K562 (cell line): ENCODE data around the gene TMPRSS7. TPM values are rescaled to one million over a fixed set of nuclear protein-coding genes. Genes with fewer than 3 reads are reported as not detected.

ENCODE experiments used
- ATAC-seq: fragments of 200-7000 bp; cut with Tn5 transposase; 3 replicates; pipeline ENCODE4 v1.9.1; 2020; ENCODE audit warnings: moderate library complexity
- BruUV-seq: library from RNA; stranded (reverse); fragments of 400-500 nt; replicated peaks from 2 replicates; lab custom pipeline; 2021; lab: Mats Ljungman, UMichigan
- CTCF ChIA-PET: fragments of 300-600 bp; formaldehyde crosslinking; extraction: SDS; loops from one replicate; lab custom pipeline; 2021; ENCODE audit warnings: low intra/inter-chr PET ratio; lab: Yijun Ruan, JAX
- POLR2A ChIA-PET: fragments of 300-600, 350-650 bp; sonication (Branson Sonifier 250); formaldehyde crosslinking; extraction: SDS; loops from one replicate; lab custom pipeline; 2021; ENCODE audit warnings: antibody characterized with exemption, inconsistent platforms; lab: Yijun Ruan, JAX
- DNase-seq, 4 experiments: peaks; one replicate each; pipeline versions ENCODE4 v3.0.0 to v3.0.0-alpha.2; 2011 to 2018; ENCODE audit warnings: low spot score in 3 of 4, mixed read lengths in 3 of 4; ENCODE audit errors: extremely low read depth in 1 of 4
- FAIRE-seq: peaks from 2 replicates; lab custom pipeline; 2011; peaks lifted over from hg19 to GRCh38; lab: Jason Lieb, UNC
- H2AFZ ChIP-seq: 2 replicates; pipeline ENCODE4 v1.6.0; 2011; ENCODE audit warnings: low read depth, low read length, control low read depth, inconsistent platforms
- H3K27ac ChIP-seq: fragments of 200-600 bp; 3 replicates; pipeline ENCODE4 v1.8.0; 2011; ENCODE audit warnings: low read depth, mild to moderate bottlenecking, control low read depth, inconsistent platforms, low read length, moderate library complexity, mixed read lengths; ENCODE audit errors: extremely low read depth
- H3K27me3 ChIP-seq, 2 experiments: fragments of 300-600 bp in 1 of 2; 2 replicates in 1 of 2; 3 replicates in 1 of 2; pipeline versions ENCODE4 v1.6.0 to v1.8.0; 2011; ENCODE audit warnings: inconsistent platforms in 2 of 2, low read length in 2 of 2, mild to moderate bottlenecking in 1 of 2, mixed read lengths in 1 of 2, moderate library complexity in 1 of 2; ENCODE audit not compliant: control insufficient read depth in 2 of 2, insufficient read depth in 2 of 2
- H3K36me3 ChIP-seq: fragments of 300-600 bp; 3 replicates; pipeline ENCODE4 v1.8.0; 2011; ENCODE audit warnings: mild to moderate bottlenecking, low read length, inconsistent platforms; ENCODE audit not compliant: control insufficient read depth, insufficient read depth
- H3K4me1 ChIP-seq, 2 experiments: fragments of 200-600 bp in 1 of 2; replicated peaks in 1 of 2; 2 replicates in 1 of 2; 3 replicates in 1 of 2; pipeline versions ENCODE4 v1.5.1 to v1.8.0; 2011; ENCODE audit warnings: inconsistent platforms in 2 of 2, low read length in 2 of 2, mild to moderate bottlenecking in 1 of 2, mixed read lengths in 1 of 2, moderate library complexity in 1 of 2; ENCODE audit not compliant: control insufficient read depth in 2 of 2, insufficient read depth in 2 of 2
- H3K4me2 ChIP-seq: 2 replicates; pipeline ENCODE4 v1.6.1; 2011; ENCODE audit warnings: low read length, control low read depth, inconsistent platforms, mixed read lengths; ENCODE audit not compliant: insufficient read depth
- H3K4me3 ChIP-seq: fragments of 200-600 bp; sonication (generic), shearing (Covaris generic); 2 replicates; pipeline ENCODE4 v1.5.1; 2016; ENCODE audit warnings: control low read depth, inconsistent platforms
- H3K79me2 ChIP-seq: fragments of 200-600 bp; 3 replicates; pipeline ENCODE4 v1.8.0; 2011; ENCODE audit warnings: low read length, inconsistent platforms; ENCODE audit not compliant: control insufficient read depth, insufficient read depth
- H3K9ac ChIP-seq, 2 experiments: 2 replicates each; pipeline versions ENCODE4 v1.6.0 to v1.6.1; 2011; ENCODE audit warnings: low read depth in 2 of 2, low read length in 2 of 2, control low read depth in 1 of 2, inconsistent platforms in 1 of 2, mild to moderate bottlenecking in 1 of 2, mixed read lengths in 1 of 2; ENCODE audit not compliant: insufficient read depth in 1 of 2
- H3K9me1 ChIP-seq: one replicate; pipeline ENCODE4 v1.6.0; 2011; ENCODE audit warnings: inconsistent platforms, mild to moderate bottlenecking, low read length, moderate library complexity; ENCODE audit not compliant: control insufficient read depth, insufficient read depth
- H3K9me3 ChIP-seq: replicated peaks from 2 replicates; pipeline ENCODE4 v1.5.1; 2011; ENCODE audit warnings: low read depth, low read length, inconsistent platforms; ENCODE audit not compliant: control insufficient read depth, insufficient read depth
- H4K20me1 ChIP-seq: replicated peaks from 2 replicates; pipeline ENCODE4 v1.6.1; 2011; ENCODE audit warnings: low read length, inconsistent platforms, mixed read lengths; ENCODE audit not compliant: control insufficient read depth, insufficient read depth
- HBP1 ChIP-seq: fragments of 450-650 bp; formaldehyde crosslinking; IDR thresholded peaks from 2 replicates; pipeline ENCODE4 v1.4.0; 2022; ENCODE audit warnings: missing genetic modification characterization
- MEF2D ChIP-seq: conservative IDR thresholded peaks from 2 replicates; pipeline ENCODE4 v1.6.1; 2016; ENCODE audit warnings: low read depth, missing genetic modification characterization, missing compliant biosample characterization
- PRDM10 ChIP-seq: fragments of 450-650 bp; IDR thresholded peaks from 2 replicates; pipeline ENCODE4 v1.6.1; 2018; ENCODE audit not compliant: partially characterized antibody
- RHOXF2B ChIP-seq: fragments of 250-450 bp; sonication (Bioruptor Pico); conservative IDR thresholded peaks from 2 replicates; pipeline ENCODE4 v1.5.1; 2021
- ZNF282 ChIP-seq: sonication (generic); formaldehyde crosslinking; IDR thresholded peaks from 2 replicates; pipeline ENCODE4 v1.8.1; 2023; ENCODE audit warnings: missing genetic modification reagents
- ZNF766 ChIP-seq: fragments of 200-800 bp; sonication (Bioruptor generic); conservative IDR thresholded peaks from 2 replicates; pipeline ENCODE4 v1.6.1; 2016; ENCODE audit warnings: missing genetic modification characterization, missing compliant biosample characterization
- WGBS: fragments of 100-300 bp; shearing (Covaris generic); methylation state at CpG from one replicate; pipeline ENCODE4 v1.1.6; 2016; ENCODE audit warnings: low coverage, mixed read lengths; ENCODE audit not compliant: insufficient coverage; ENCODE audit errors: missing lambda C conversion rate; 5-methylcytosine and 5-hydroxymethylcytosine counted together
- in situ Hi-C: fragments of 300-500 bp; cut with MboI; formaldehyde crosslinking; loops from 4 replicates; pipeline ENCODE4 v1.15.0; 2018; ENCODE audit warnings: inconsistent platforms, mixed read lengths
- intact Hi-C: fragments of 100-400 bp; cut with micrococcal nuclease; formaldehyde crosslinking; loops from 2 replicates; pipeline ENCODE4 v1.14.2; 2022
- polyA plus RNA-seq, 8 experiments: library from polyadenylated mRNA; depleted of rRNA in 4 of 8; stranded (reverse) in 5 of 8; unstranded in 3 of 8; fragments of >200 nt; fragmentation: Nextera tagmentation in 2 of 8; fragmentation: Illumina TruSeq in 1 of 8; extraction: Ambion mirVana in 2 of 8; extraction: Trizol in 1 of 8; gene quantifications; 2 replicates each; pipeline versions ENCODE4 v1.2.1 to v1.2.3, GENCODE V29; 2011 to 2014; ENCODE audit warnings: inconsistent platforms in 1 of 8, missing spikeins in 1 of 8
- total RNA-seq, 7 experiments: library from RNA; depleted of rRNA in 6 of 7; stranded (reverse); fragments of >200 nt in 6 of 7; fragmentation: Illumina TruSeq in 2 of 7; extraction: Trizol in 2 of 7; gene quantifications; 2 replicates each; pipeline versions ENCODE4 v1.2.1 to v1.2.3, GENCODE V29; 2011 to 2021; ENCODE audit warnings: low replicate concordance in 1 of 7

The TMPRSS7 gene
- total and polyA plus RNA-seq, 9 of the 15 experiments (the other 6 are each of a cell fraction or from before 2014, with no cell fraction given), result not detected

- Histone ChIP-seq H3K4me3 (no peak overlapping the region), H2AFZ (no peak overlapping the region), H3K79me2 (no peaks in the 10 kb centered on the region), H4K20me1 (no peaks in the 10 kb centered on the region), H3K27ac (no peak overlapping the region), H3K27me3 (no peaks in the 10 kb centered on the region), H3K9me1 (no peaks in the 10 kb centered on the region), H3K36me3 (no peaks in the 10 kb centered on the region), H3K9me3 (no peaks in the 10 kb centered on the region), H3K4me1 (no peaks in the 10 kb centered on the region), H3K9ac (no peak overlapping the region), H3K4me2 (no peak overlapping the region)
- intact Hi-C loops (no loop called here), in situ Hi-C loops (loop anchor here (25.0 kb wide), 1 partner anchor 392 kb away; no protein-coding TSS in a partner anchor)
- no TSS peak for BruUV-seq
- 44% methylated on average over 9 of the region's 9 CpGs for WGBS
- no peak for DNase-seq
- CTCF ChIA-PET, result no interaction called here
- POLR2A ChIA-PET, result no interaction called here
- FAIRE-seq, result no peak
- no peak for TF ChIP-seq HBP1 (CRISPR knock-in tag)
- TF ChIP-seq ZNF766 (CRISPR knock-in tag), result no peak
- TF ChIP-seq ZNF282, result no peak
- no peak for TF ChIP-seq PRDM10
- TF ChIP-seq RHOXF2B (CRISPR knock-in tag), result no peak
- no peak for TF ChIP-seq MEF2D
- no peak for ATAC-seq
Measured at GRCh38 chr3:112119962-112120836, 85.7 kb downstream of the TMPRSS7 start.
